GM12878 (cell line): ENCODE data around the gene PRDM4.

Source experiments
- EP300 ChIP-seq, 2 experiments: fragments of 150-350 bp in 1 of 2; IDR thresholded peaks; 2 replicates each; pipeline ENCODE4 v1.6.1; 2011 to 2012; ENCODE audit warnings: low read depth in 2 of 2, low read length in 2 of 2, borderline replicate concordance in 1 of 2, improper control_type of control experiment in 1 of 2, inconsistent platforms in 1 of 2; ENCODE audit not compliant: control insufficient read depth in 1 of 2
- EZH2 ChIP-seq: IDR thresholded peaks from 2 replicates; pipeline ENCODE4 v1.6.1; 2012; ENCODE audit warnings: low read depth, mild to moderate bottlenecking, control low read depth, inconsistent platforms, low read length, borderline replicate concordance; ENCODE audit not compliant: control insufficient read depth
- JUND ChIP-seq: IDR thresholded peaks from 2 replicates; pipeline ENCODE4 v1.6.1; 2012; ENCODE audit warnings: low read depth, mild to moderate bottlenecking, low read length, improper control_type of control experiment, moderate library complexity
- POLR2AphosphoS5 ChIP-seq: IDR thresholded peaks from 2 replicates; pipeline ENCODE4 v1.6.1; 2011; ENCODE audit warnings: mild to moderate bottlenecking, low read length, inconsistent platforms
- SP1 ChIP-seq: IDR thresholded peaks from one replicate; pipeline ENCODE4 v1.6.1; 2011; ENCODE audit warnings: low read depth, low read length
- TCF7 ChIP-seq: IDR thresholded peaks from 2 replicates; pipeline ENCODE4 v1.6.1; 2014; ENCODE audit warnings: antibody characterized with exemption, borderline replicate concordance
- TF ChIP-seq, protein P1 (sequence below): IDR thresholded peaks from 2 replicates; pipeline ENCODE4 v1.6.1; 2012; ENCODE audit warnings: mild to moderate bottlenecking, low read depth, low read length

DNA sequence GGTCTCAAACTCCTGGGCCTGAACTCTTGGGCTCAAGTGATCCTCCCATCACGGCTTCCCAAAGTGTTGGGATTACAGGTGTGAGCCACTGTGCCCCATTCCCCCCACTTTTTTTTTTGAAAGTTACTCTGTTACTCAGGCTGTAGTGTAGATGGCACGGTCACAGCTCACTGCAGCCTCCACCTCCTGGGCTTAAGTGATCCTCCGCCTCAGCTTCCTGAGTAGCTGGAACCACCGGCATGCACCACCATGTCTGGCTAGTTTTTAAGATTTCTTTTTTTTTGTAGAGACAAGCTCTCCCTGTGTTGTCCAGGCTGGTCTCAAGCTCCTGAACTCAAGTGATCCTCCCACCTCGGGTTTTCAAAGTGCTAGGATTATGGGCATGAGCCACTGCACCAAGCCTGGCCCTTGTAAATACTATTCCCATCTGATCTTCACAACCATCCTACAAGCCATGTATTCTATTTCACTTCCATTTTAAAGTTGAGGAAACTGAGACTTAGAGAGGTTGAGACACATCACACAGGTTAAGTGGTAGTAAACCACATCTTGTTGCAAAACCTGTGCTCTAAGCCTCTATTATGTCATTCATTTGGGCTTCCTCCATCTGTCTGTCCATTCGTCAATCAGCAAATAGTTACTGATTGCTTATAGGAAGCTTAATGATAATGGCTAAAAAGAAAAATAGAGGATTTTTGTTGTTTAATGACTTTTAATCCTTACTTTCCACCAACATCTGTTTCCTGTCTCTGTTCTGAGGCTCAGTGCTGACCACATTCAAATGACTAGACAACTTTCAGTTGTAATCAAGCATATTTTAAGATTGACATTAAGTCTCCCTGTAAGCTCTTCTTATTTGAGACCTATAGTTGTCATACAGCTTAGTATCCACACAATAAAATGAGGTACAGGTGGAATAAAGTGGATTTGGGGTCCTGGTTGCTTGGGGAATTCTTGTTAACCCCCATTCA is 22.8 kb upstream of the PRDM4 start:
- TF ChIP-seq JUND (no peak), EZH2 (no peak), TCF7 (no peak), SP1 (no peak), POLR2AphosphoS5 (no peak), EP300 (IDR thresholded peaks at IDR 0.05; ENCODE audit: borderline replicate concordance in 1 of 2, control insufficient read depth in 1 of 2, low read depth in 2 of 2, low read length in 2 of 2) (no peak)
- TF ChIP-seq, protein P1, sequence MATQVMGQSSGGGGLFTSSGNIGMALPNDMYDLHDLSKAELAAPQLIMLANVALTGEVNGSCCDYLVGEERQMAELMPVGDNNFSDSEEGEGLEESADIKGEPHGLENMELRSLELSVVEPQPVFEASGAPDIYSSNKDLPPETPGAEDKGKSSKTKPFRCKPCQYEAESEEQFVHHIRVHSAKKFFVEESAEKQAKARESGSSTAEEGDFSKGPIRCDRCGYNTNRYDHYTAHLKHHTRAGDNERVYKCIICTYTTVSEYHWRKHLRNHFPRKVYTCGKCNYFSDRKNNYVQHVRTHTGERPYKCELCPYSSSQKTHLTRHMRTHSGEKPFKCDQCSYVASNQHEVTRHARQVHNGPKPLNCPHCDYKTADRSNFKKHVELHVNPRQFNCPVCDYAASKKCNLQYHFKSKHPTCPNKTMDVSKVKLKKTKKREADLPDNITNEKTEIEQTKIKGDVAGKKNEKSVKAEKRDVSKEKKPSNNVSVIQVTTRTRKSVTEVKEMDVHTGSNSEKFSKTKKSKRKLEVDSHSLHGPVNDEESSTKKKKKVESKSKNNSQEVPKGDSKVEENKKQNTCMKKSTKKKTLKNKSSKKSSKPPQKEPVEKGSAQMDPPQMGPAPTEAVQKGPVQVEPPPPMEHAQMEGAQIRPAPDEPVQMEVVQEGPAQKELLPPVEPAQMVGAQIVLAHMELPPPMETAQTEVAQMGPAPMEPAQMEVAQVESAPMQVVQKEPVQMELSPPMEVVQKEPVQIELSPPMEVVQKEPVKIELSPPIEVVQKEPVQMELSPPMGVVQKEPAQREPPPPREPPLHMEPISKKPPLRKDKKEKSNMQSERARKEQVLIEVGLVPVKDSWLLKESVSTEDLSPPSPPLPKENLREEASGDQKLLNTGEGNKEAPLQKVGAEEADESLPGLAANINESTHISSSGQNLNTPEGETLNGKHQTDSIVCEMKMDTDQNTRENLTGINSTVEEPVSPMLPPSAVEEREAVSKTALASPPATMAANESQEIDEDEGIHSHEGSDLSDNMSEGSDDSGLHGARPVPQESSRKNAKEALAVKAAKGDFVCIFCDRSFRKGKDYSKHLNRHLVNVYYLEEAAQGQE, result no peak; the same call in 1 of the 2 replicates
